ENCODE data around the gene NIT1.

- no peak for TF ChIP-seq EZH2 (IDR thresholded peaks at IDR 0.05; ENCODE audit: borderline replicate concordance, low read depth, low read length, severe bottlenecking)
- TF ChIP-seq POLR2AphosphoS5 (IDR thresholded peaks at IDR 0.05; ENCODE audit: insufficient read depth, low read depth, low read length): no peak
- TF ChIP-seq, protein P1, sequence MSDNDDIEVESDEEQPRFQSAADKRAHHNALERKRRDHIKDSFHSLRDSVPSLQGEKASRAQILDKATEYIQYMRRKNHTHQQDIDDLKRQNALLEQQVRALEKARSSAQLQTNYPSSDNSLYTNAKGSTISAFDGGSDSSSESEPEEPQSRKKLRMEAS (IDR thresholded peaks at IDR 0.05; ENCODE audit: insufficient read depth, insufficient read length): no peak
- TF ChIP-seq CTCF (IDR thresholded peaks at IDR 0.05; ENCODE audit: extremely low read depth in 1 of 2, insufficient read depth in 1 of 2, low read depth in 1 of 2, low read length in 2 of 2): no peak
- no peak for TF ChIP-seq POLR2A (IDR thresholded peaks at IDR 0.05; ENCODE audit: low read depth, low read length)
- no peak for TF ChIP-seq JUN (IDR thresholded peaks at IDR 0.05; ENCODE audit: borderline replicate concordance, insufficient read depth, insufficient read length, low read depth)
- TF ChIP-seq MYC (IDR thresholded peaks at IDR 0.05; ENCODE audit: low read depth, low read length): no peak
Measured at GRCh38 chr1:161091796-161092507, 26.0 kb upstream of the NIT1 start.

All from endothelial cell of umbilical vein (primary cell).